Measurements from ENCODE around the gene DSG4.

DSG4 gene

GRCh38 chr18:31429623-31430022 lies 53.0 kb downstream of the DSG4 start:
- Histone ChIP-seq H3K9me3 (ENCODE audit: control insufficient read depth, insufficient read depth, low read length) (no peaks in the 10 kb centered on the region; the same call in 1 of the 2 replicates), H3K4me3 (ENCODE audit: low read depth, low read length) (no peak overlapping the region), H3K4me1 (ENCODE audit: control insufficient read depth, insufficient read depth, low read length) (0 out of 2 replicates have a peak, but pooled peaks cover 2% of the 10 kb centered on the region), H3K27ac (ENCODE audit: low read depth, low read length) (no peak overlapping the region), H3K27me3 (ENCODE audit: control insufficient read depth, insufficient read depth, low read length) (no peaks in the 10 kb centered on the region), H3K9ac (ENCODE audit: low read depth, low read length) (no peak overlapping the region), H3K36me3 (ENCODE audit: control insufficient read depth, insufficient read depth, low read length) (no peaks in the 10 kb centered on the region)

- H3K27ac ChIP-seq (ENCODE audit: low read depth, low read length) = no peak overlapping the region
- no peak overlapping the region for H3K4me3 ChIP-seq (ENCODE audit: low read depth, low read length)
- no peaks in the 10 kb centered on the region; the same call in 1 of the 2 replicates for H3K9me3 ChIP-seq (ENCODE audit: control insufficient read depth, insufficient read depth, low read length)
- H3K4me1 ChIP-seq (ENCODE audit: control insufficient read depth, insufficient read depth, low read length) = 0 out of 2 replicates have a peak, but pooled peaks cover 2% of the 10 kb centered on the region
- no peaks in the 10 kb centered on the region for H3K27me3 ChIP-seq (ENCODE audit: control insufficient read depth, insufficient read depth, low read length)
- H3K9ac ChIP-seq (ENCODE audit: low read depth, low read length) = no peak overlapping the region
- H3K36me3 ChIP-seq (ENCODE audit: control insufficient read depth, insufficient read depth, low read length) = no peaks in the 10 kb centered on the region
These were observed 53.5 kb downstream of the DSG4 start for GRCh38 chr18:31430072-31430471.

- no peak overlapping the region for H3K9ac ChIP-seq (ENCODE audit: low read depth, low read length)
- no peaks in the 10 kb centered on the region; the same call in 1 of the 2 replicates for H3K9me3 ChIP-seq (ENCODE audit: control insufficient read depth, insufficient read depth, low read length)
- H3K4me1 ChIP-seq (ENCODE audit: control insufficient read depth, insufficient read depth, low read length) = 0 out of 2 replicates have a peak, but pooled peaks cover 2% of the 10 kb centered on the region
- H3K36me3 ChIP-seq (ENCODE audit: control insufficient read depth, insufficient read depth, low read length) = no peaks in the 10 kb centered on the region
- H3K27me3 ChIP-seq (ENCODE audit: control insufficient read depth, insufficient read depth, low read length) = no peaks in the 10 kb centered on the region
- no peak overlapping the region for H3K4me3 ChIP-seq (ENCODE audit: low read depth, low read length)
- H3K27ac ChIP-seq (ENCODE audit: low read depth, low read length) = no peak overlapping the region
These were observed 54.0 kb downstream of the DSG4 start for GRCh38 chr18:31430554-31430953.

GRCh38 chr18:31432316-31432715 lies 55.7 kb downstream of the DSG4 start:
- Histone ChIP-seq H3K27me3 (ENCODE audit: control insufficient read depth, insufficient read depth, low read length) (no peaks in the 10 kb centered on the region), H3K4me3 (ENCODE audit: low read depth, low read length) (no peak overlapping the region), H3K27ac (ENCODE audit: low read depth, low read length) (no peak overlapping the region), H3K9ac (ENCODE audit: low read depth, low read length) (no peak overlapping the region), H3K9me3 (ENCODE audit: control insufficient read depth, insufficient read depth, low read length) (no peaks in the 10 kb centered on the region; the same call in 1 of the 2 replicates), H3K4me1 (ENCODE audit: control insufficient read depth, insufficient read depth, low read length) (0 out of 2 replicates have a peak, but pooled peaks cover 2% of the 10 kb centered on the region), H3K36me3 (ENCODE audit: control insufficient read depth, insufficient read depth, low read length) (no peaks in the 10 kb centered on the region)

- Histone ChIP-seq H3K27ac (ENCODE audit: low read depth, low read length) (no peak overlapping the region), H3K4me3 (ENCODE audit: low read depth, low read length) (no peak overlapping the region), H3K9me3 (ENCODE audit: control insufficient read depth, insufficient read depth, low read length) (no peaks in the 10 kb centered on the region; the same call in 1 of the 2 replicates), H3K9ac (ENCODE audit: low read depth, low read length) (no peak overlapping the region), H3K36me3 (ENCODE audit: control insufficient read depth, insufficient read depth, low read length) (no peaks in the 10 kb centered on the region), H3K27me3 (ENCODE audit: control insufficient read depth, insufficient read depth, low read length) (no peaks in the 10 kb centered on the region), H3K4me1 (ENCODE audit: control insufficient read depth, insufficient read depth, low read length) (no peaks in the 10 kb centered on the region)
These were observed 60.2 kb downstream of the DSG4 start for GRCh38 chr18:31436825-31437224.

GRCh38 chr18:31438402-31438801 lies 61.8 kb downstream of the DSG4 start:
- no peaks in the 10 kb centered on the region for H3K4me1 ChIP-seq (ENCODE audit: control insufficient read depth, insufficient read depth, low read length)
- no peak overlapping the region for H3K4me3 ChIP-seq (ENCODE audit: low read depth, low read length)
- H3K9me3 ChIP-seq (ENCODE audit: control insufficient read depth, insufficient read depth, low read length) = no peaks in the 10 kb centered on the region
- H3K27ac ChIP-seq (ENCODE audit: low read depth, low read length) = no peak overlapping the region
- no peaks in the 10 kb centered on the region for H3K27me3 ChIP-seq (ENCODE audit: control insufficient read depth, insufficient read depth, low read length)
- no peak overlapping the region for H3K9ac ChIP-seq (ENCODE audit: low read depth, low read length)
- no peaks in the 10 kb centered on the region for H3K36me3 ChIP-seq (ENCODE audit: control insufficient read depth, insufficient read depth, low read length)

- H3K9ac ChIP-seq (ENCODE audit: low read depth, low read length) = no peak overlapping the region
- no peaks in the 10 kb centered on the region for H3K27me3 ChIP-seq (ENCODE audit: control insufficient read depth, insufficient read depth, low read length)
- H3K9me3 ChIP-seq (ENCODE audit: control insufficient read depth, insufficient read depth, low read length) = no peaks in the 10 kb centered on the region
- H3K4me1 ChIP-seq (ENCODE audit: control insufficient read depth, insufficient read depth, low read length) = no peaks in the 10 kb centered on the region
- no peak overlapping the region for H3K4me3 ChIP-seq (ENCODE audit: low read depth, low read length)
- H3K36me3 ChIP-seq (ENCODE audit: control insufficient read depth, insufficient read depth, low read length) = no peaks in the 10 kb centered on the region
- no peak overlapping the region for H3K27ac ChIP-seq (ENCODE audit: low read depth, low read length)
These were observed 63.3 kb downstream of the DSG4 start for GRCh38 chr18:31439807-31440325.

GRCh38 chr18:31440787-31441186 lies 64.2 kb downstream of the DSG4 start:
- Histone ChIP-seq H3K4me3 (ENCODE audit: low read depth, low read length) (no peak overlapping the region), H3K9me3 (ENCODE audit: control insufficient read depth, insufficient read depth, low read length) (no peaks in the 10 kb centered on the region), H3K36me3 (ENCODE audit: control insufficient read depth, insufficient read depth, low read length) (no peaks in the 10 kb centered on the region), H3K27ac (ENCODE audit: low read depth, low read length) (no peak overlapping the region), H3K27me3 (ENCODE audit: control insufficient read depth, insufficient read depth, low read length) (no peaks in the 10 kb centered on the region), H3K4me1 (ENCODE audit: control insufficient read depth, insufficient read depth, low read length) (no peaks in the 10 kb centered on the region), H3K9ac (ENCODE audit: low read depth, low read length) (no peak overlapping the region)

- Histone ChIP-seq H3K27ac (ENCODE audit: low read depth, low read length) (no peak overlapping the region), H3K4me3 (ENCODE audit: low read depth, low read length) (no peak overlapping the region), H3K36me3 (ENCODE audit: control insufficient read depth, insufficient read depth, low read length) (no peaks in the 10 kb centered on the region), H3K9ac (ENCODE audit: low read depth, low read length) (no peak overlapping the region), H3K4me1 (ENCODE audit: control insufficient read depth, insufficient read depth, low read length) (no peaks in the 10 kb centered on the region), H3K27me3 (ENCODE audit: control insufficient read depth, insufficient read depth, low read length) (no peaks in the 10 kb centered on the region), H3K9me3 (ENCODE audit: control insufficient read depth, insufficient read depth, low read length) (no peaks in the 10 kb centered on the region)
These were observed 64.9 kb downstream of the DSG4 start for GRCh38 chr18:31441493-31441892.

GRCh38 chr18:31444142-31444541 lies 67.6 kb downstream of the DSG4 start:
- no peak overlapping the region for H3K4me3 ChIP-seq (ENCODE audit: low read depth, low read length)
- H3K27ac ChIP-seq (ENCODE audit: low read depth, low read length) = no peak overlapping the region
- H3K27me3 ChIP-seq (ENCODE audit: control insufficient read depth, insufficient read depth, low read length) = no peaks in the 10 kb centered on the region
- no peak overlapping the region for H3K9ac ChIP-seq (ENCODE audit: low read depth, low read length)
- H3K4me1 ChIP-seq (ENCODE audit: control insufficient read depth, insufficient read depth, low read length) = no peaks in the 10 kb centered on the region
- no peaks in the 10 kb centered on the region for H3K36me3 ChIP-seq (ENCODE audit: control insufficient read depth, insufficient read depth, low read length)
- no peaks in the 10 kb centered on the region for H3K9me3 ChIP-seq (ENCODE audit: control insufficient read depth, insufficient read depth, low read length)

GRCh38 chr18:31445908-31446307 lies 69.3 kb downstream of the DSG4 start:
- Histone ChIP-seq H3K4me3 (ENCODE audit: low read depth, low read length) (no peak overlapping the region), H3K9me3 (ENCODE audit: control insufficient read depth, insufficient read depth, low read length) (no peaks in the 10 kb centered on the region), H3K27ac (ENCODE audit: low read depth, low read length) (no peak overlapping the region), H3K27me3 (ENCODE audit: control insufficient read depth, insufficient read depth, low read length) (no peaks in the 10 kb centered on the region), H3K9ac (ENCODE audit: low read depth, low read length) (no peak overlapping the region), H3K36me3 (ENCODE audit: control insufficient read depth, insufficient read depth, low read length) (no peaks in the 10 kb centered on the region), H3K4me1 (ENCODE audit: control insufficient read depth, insufficient read depth, low read length) (no peaks in the 10 kb centered on the region)
